NB4 (cell line): Measurements from ENCODE around the gene STRIP1.

ENCODE experiments used
- DNase-seq: peaks from one replicate; pipeline ENCODE4 v3.0.0; 2010; ENCODE audit warnings: low read depth
- H3K4me3 ChIP-seq: one replicate; pipeline ENCODE4 v1.5.1; 2011; ENCODE audit warnings: mild to moderate bottlenecking, low read depth, low read length, moderate library complexity
- MYC ChIP-seq: IDR thresholded peaks from 2 replicates; pipeline ENCODE4 v1.6.1; 2011; ENCODE audit warnings: low read depth, low read length
- POLR2A ChIP-seq: IDR thresholded peaks from 2 replicates; pipeline ENCODE4 v1.6.1; 2011; ENCODE audit warnings: mild to moderate bottlenecking; ENCODE audit not compliant: insufficient read length; ENCODE audit errors: extremely low read depth
- TF ChIP-seq, protein P1 (sequence below): IDR thresholded peaks from one replicate; pipeline ENCODE4 v1.5.1; 2012; ENCODE audit warnings: low read depth, low read length
- TF ChIP-seq, protein P2 (sequence below): IDR thresholded peaks from 2 replicates; pipeline ENCODE4 v1.6.1; 2011; ENCODE audit warnings: low read depth, low read length

STRIP1 gene

GRCh38 chr1:110048240-110048639 is 13.8 kb downstream of the STRIP1 start:
- no peak overlapping the region for H3K4me3 ChIP-seq
- TF ChIP-seq MYC (no peak), POLR2A (no peak)
- TF ChIP-seq, protein P1, sequence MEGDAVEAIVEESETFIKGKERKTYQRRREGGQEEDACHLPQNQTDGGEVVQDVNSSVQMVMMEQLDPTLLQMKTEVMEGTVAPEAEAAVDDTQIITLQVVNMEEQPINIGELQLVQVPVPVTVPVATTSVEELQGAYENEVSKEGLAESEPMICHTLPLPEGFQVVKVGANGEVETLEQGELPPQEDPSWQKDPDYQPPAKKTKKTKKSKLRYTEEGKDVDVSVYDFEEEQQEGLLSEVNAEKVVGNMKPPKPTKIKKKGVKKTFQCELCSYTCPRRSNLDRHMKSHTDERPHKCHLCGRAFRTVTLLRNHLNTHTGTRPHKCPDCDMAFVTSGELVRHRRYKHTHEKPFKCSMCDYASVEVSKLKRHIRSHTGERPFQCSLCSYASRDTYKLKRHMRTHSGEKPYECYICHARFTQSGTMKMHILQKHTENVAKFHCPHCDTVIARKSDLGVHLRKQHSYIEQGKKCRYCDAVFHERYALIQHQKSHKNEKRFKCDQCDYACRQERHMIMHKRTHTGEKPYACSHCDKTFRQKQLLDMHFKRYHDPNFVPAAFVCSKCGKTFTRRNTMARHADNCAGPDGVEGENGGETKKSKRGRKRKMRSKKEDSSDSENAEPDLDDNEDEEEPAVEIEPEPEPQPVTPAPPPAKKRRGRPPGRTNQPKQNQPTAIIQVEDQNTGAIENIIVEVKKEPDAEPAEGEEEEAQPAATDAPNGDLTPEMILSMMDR = no peak
- TF ChIP-seq, protein P2, sequence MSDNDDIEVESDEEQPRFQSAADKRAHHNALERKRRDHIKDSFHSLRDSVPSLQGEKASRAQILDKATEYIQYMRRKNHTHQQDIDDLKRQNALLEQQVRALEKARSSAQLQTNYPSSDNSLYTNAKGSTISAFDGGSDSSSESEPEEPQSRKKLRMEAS = no peak
- DNase-seq = no peak

GRCh38 chr1:110048923-110049601 is 14.6 kb downstream of the STRIP1 start:
- DNase-seq = no peak
- H3K4me3 ChIP-seq = no peak overlapping the region
- TF ChIP-seq MYC (no peak), POLR2A (no peak)
- TF ChIP-seq, protein P2 = no peak
- TF ChIP-seq, protein P1 = no peak

DNA sequence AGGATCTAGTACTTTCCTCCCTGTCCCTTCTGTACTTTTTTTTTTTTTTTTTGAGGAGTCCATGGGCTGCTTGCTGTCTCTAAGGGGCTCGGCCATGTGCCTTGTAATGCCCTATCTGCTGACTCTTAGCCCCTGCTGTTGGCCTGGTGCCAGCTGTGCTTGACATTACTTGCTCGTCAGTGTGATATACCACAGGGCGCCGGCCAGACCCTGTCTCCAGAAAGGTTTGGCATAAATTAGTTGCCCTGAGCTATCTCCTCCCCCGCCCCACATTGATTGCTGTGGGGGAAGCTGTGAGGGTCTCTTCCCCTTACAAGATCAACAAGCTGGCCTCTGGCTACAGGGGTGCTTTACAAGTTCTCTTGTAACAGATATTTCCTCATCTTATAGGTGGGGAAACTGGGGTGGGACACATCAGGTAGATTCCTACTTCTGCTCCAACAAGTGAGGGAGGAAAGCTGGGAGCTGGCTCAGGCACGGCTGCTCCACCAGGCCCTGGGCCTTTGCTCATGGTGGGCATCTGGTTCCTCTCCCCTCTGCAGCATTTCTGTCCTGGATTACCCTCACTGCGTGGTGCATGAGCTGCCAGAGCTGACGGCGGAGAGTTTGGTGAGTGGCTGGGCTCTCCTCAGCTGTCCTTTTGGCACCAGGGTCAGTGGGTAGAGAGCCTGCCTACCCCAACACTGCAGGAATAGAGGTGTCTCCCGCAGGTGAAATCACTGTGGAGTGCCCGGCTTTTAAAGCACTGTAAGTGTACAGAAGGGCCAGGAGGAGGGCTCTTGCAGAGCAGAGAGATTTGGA is 15.6 kb downstream of the STRIP1 start:
- no peak overlapping the region for H3K4me3 ChIP-seq
- no peak for DNase-seq

DNA sequence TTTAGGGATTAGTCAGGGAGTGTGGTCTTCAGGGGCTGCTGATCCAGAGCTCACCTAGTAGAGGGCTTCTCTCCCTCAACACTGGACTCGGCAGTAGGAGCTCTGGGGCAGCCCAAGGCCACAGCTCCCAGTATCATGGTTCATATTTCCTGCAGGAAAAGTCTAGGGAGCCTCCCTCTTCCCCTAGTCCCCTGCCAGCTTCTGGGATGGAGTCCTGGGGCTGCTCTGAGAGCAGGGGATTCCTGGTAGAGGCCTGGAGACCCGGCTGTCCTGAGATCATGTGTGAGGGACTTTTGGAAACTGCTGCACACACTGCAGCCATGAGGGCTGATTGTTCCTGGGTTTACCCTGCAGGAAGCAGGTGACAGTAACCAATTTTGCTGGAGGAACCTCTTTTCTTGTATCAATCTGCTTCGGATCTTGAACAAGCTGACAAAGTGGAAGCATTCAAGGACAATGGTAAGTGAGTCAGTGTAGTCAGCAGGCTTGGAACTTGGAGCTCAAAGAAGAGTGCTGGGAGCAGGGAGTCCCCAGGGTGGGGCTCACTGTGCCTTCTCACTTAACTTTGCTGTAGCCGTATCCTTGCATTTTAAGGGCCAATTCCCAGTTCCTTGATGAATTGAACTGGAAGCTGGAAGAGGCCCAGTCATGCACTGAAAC is 16.3 kb downstream of the STRIP1 start:
- no peak overlapping the region for H3K4me3 ChIP-seq
- TF ChIP-seq MYC (no peak), POLR2A (no peak)
- TF ChIP-seq, protein P2 = no peak
- TF ChIP-seq, protein P1 = no peak
- DNase-seq = no peak

More for the DNA sequence above, 15.6 kb downstream of the STRIP1 start:
- TF ChIP-seq MYC (no peak), POLR2A (no peak)
- TF ChIP-seq, protein P1 = no peak
- TF ChIP-seq, protein P2 = no peak

- DNase-seq = no peak
- H3K4me3 ChIP-seq = no peak overlapping the region
- TF ChIP-seq, protein P1 = no peak
- TF ChIP-seq, protein P2 = no peak
- no peak for TF ChIP-seq POLR2A
- no peak for TF ChIP-seq MYC
Measured at GRCh38 chr1:110051262-110051648, 16.8 kb downstream of the STRIP1 start.
